DOHH2 (cell line): ENCODE results near the gene STRAP.

Experiments used
- H3F3A ChIP-seq: fragments of 200-600 bp; sonication (generic), shearing (Covaris generic); 2 replicates; pipeline ENCODE4 v1.6.0; 2016; ENCODE audit warnings: antibody characterized with exemption, mild to moderate bottlenecking; ENCODE audit not compliant: control insufficient read depth, insufficient read depth
- H3K27ac ChIP-seq: fragments of 200-600 bp; sonication (generic); 2 replicates; pipeline ENCODE4 v1.5.1; 2014; ENCODE audit warnings: low read depth, mild to moderate bottlenecking, low read length, moderate library complexity
- H3K27me3 ChIP-seq: fragments of 200-600 bp; sonication (generic); 2 replicates; pipeline ENCODE4 v1.6.1; 2014; ENCODE audit warnings: mild to moderate bottlenecking, low read length, mixed read lengths; ENCODE audit not compliant: control insufficient read depth
- H3K36me3 ChIP-seq: fragments of 200-600 bp; sonication (generic); 2 replicates; pipeline ENCODE4 v1.6.1; 2014; ENCODE audit warnings: mild to moderate bottlenecking, low read length, moderate library complexity, mixed read lengths; ENCODE audit not compliant: control insufficient read depth
- H3K4me1 ChIP-seq: fragments of 200-600 bp; sonication (generic); 2 replicates; pipeline ENCODE4 v1.6.1; 2014; ENCODE audit warnings: mild to moderate bottlenecking, low read length, mixed read lengths; ENCODE audit not compliant: control insufficient read depth
- H3K4me2 ChIP-seq: fragments of 200-600 bp; sonication (generic); 2 replicates; pipeline ENCODE4 v1.6.0; 2014; ENCODE audit warnings: mild to moderate bottlenecking, low read length, moderate library complexity
- H3K4me3 ChIP-seq: fragments of 200-600 bp; sonication (generic); 2 replicates; pipeline ENCODE4 v1.5.1; 2014; ENCODE audit warnings: mild to moderate bottlenecking, low read length, mixed read lengths
- H3K79me2 ChIP-seq: fragments of 200-600 bp; sonication (generic); 2 replicates; pipeline ENCODE4 v1.6.1; 2014; ENCODE audit warnings: mild to moderate bottlenecking, low read length, mixed read lengths; ENCODE audit not compliant: control insufficient read depth
- H3K9me2 ChIP-seq: fragments of 200-600 bp; sonication (generic); replicated peaks from 2 replicates; pipeline ENCODE4 v1.6.1; 2014; ENCODE audit warnings: mild to moderate bottlenecking, low read length, mixed read lengths; ENCODE audit not compliant: control insufficient read depth
- H3K9me3 ChIP-seq: fragments of 200-600 bp; sonication (generic); 2 replicates; pipeline ENCODE4 v1.6.1; 2014; ENCODE audit warnings: antibody characterized with exemption, low read length, mixed read lengths; ENCODE audit not compliant: control insufficient read depth, insufficient read depth
- H4K20me1 ChIP-seq: fragments of 200-600 bp; sonication (generic); 2 replicates; pipeline ENCODE4 v1.6.0; 2014; ENCODE audit warnings: low read depth, mild to moderate bottlenecking, antibody characterized with exemption, low read length, moderate library complexity; ENCODE audit not compliant: control insufficient read depth, insufficient read depth
- EZH2phosphoT487 ChIP-seq: fragments of 200-600 bp; sonication (generic); IDR thresholded peaks from 2 replicates; pipeline ENCODE4 v1.6.1; 2017; ENCODE audit warnings: borderline replicate concordance, mild to moderate bottlenecking, antibody characterized with exemption, low read length, moderate library complexity, mixed read lengths
- TF ChIP-seq, protein P1 (sequence below): fragments of 200-600 bp; sonication (generic); IDR thresholded peaks from one replicate; pipeline ENCODE4 v1.5.1; 2014; ENCODE audit warnings: antibody characterized with exemption, mild to moderate bottlenecking, low read depth, low read length; ENCODE audit not compliant: poor library complexity, severe bottlenecking

Gene STRAP

DNA sequence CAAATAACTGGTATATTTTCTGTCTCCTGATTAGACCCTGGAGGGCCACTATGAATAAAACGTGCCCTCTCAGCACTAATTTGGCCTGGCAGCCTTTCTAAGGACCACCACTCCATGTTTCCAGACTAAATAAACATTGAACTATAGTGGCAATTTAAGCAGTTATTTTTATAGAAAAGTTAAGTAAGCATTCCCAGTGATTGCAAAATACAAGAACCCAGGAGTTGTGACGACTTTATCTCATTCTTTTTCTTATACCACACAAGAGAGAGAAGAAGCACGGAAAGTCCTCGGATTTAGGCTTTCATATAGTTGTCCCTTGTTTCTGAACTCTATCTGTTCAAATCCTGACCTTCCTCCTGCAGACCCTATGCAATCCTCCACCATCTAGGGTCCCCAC is 23.1 kb upstream of the STRAP start:
- TF ChIP-seq, protein P1, sequence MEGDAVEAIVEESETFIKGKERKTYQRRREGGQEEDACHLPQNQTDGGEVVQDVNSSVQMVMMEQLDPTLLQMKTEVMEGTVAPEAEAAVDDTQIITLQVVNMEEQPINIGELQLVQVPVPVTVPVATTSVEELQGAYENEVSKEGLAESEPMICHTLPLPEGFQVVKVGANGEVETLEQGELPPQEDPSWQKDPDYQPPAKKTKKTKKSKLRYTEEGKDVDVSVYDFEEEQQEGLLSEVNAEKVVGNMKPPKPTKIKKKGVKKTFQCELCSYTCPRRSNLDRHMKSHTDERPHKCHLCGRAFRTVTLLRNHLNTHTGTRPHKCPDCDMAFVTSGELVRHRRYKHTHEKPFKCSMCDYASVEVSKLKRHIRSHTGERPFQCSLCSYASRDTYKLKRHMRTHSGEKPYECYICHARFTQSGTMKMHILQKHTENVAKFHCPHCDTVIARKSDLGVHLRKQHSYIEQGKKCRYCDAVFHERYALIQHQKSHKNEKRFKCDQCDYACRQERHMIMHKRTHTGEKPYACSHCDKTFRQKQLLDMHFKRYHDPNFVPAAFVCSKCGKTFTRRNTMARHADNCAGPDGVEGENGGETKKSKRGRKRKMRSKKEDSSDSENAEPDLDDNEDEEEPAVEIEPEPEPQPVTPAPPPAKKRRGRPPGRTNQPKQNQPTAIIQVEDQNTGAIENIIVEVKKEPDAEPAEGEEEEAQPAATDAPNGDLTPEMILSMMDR = no peak
- no peak for TF ChIP-seq EZH2phosphoT487

DNA sequence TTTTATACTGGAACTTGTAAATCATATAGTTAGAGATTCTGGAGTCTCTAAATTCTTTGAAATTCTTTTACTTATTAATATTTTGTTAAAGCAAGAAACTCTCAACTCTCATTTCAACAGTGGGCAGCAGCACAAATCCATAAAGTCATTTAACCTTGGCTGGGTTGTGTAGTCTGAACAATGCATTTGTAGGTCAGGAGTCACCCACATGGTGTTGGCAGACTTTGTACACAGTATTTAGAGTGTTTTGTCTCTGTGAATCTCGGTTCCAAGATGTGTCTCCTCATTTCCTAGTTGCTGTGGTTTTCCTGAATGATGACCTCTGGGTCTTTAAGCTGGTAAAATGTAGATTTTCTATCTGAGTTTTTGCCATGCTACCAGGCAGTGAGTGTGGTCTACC is 20.8 kb upstream of the STRAP start:
- Histone ChIP-seq H3K79me2 (no peaks in the 10 kb centered on the region), H3K4me1 (peaks cover 11% of the 10 kb centered on the region), H3K9me2 (no peaks in the 10 kb centered on the region), H3K27me3 (no peaks in the 10 kb centered on the region), H3K9me3 (no peaks in the 10 kb centered on the region), H3K27ac (no peak overlapping the region), H3K4me2 (no peak overlapping the region), H3K4me3 (no peak overlapping the region), H4K20me1 (no peaks in the 10 kb centered on the region), H3F3A (no peaks in the 10 kb centered on the region), H3K36me3 (no peaks in the 10 kb centered on the region)
- no peak for TF ChIP-seq EZH2phosphoT487
- TF ChIP-seq, protein P1 = no peak

More for the DNA sequence above, 23.1 kb upstream of the STRAP start:
- Histone ChIP-seq H3K4me3 (no peak overlapping the region), H3F3A (no peaks in the 10 kb centered on the region), H3K79me2 (no peaks in the 10 kb centered on the region), H3K36me3 (no peaks in the 10 kb centered on the region), H4K20me1 (no peaks in the 10 kb centered on the region), H3K27me3 (no peaks in the 10 kb centered on the region), H3K4me1 (peaks cover 9% of the 10 kb centered on the region), H3K9me3 (no peaks in the 10 kb centered on the region), H3K9me2 (no peaks in the 10 kb centered on the region), H3K27ac (no peak overlapping the region), H3K4me2 (no peak overlapping the region)

DNA sequence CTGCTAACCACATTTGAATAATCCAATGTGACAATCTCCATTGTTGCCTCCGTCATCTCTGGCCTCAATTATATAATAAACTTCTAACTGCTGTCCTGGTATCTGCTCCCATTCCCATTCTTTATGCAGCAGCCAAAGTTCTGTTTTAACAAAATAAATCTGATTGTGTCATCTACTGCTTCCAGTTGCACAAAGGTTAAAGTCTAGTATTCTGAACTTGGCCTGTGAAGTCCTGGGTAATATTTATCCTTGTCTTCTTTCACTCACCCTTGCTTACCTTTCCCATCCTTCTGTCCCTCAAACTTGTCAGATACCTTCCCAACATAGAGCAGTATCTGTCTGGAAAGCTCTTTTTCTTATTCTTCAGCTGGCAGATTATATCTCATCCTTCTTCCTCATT is 19.3 kb upstream of the STRAP start:
- H3F3A ChIP-seq = no peaks in the 10 kb centered on the region
- no peak overlapping the region for H3K27ac ChIP-seq
- TF ChIP-seq, protein P1 = no peak
- no peak for TF ChIP-seq EZH2phosphoT487
- no peak overlapping the region for H3K4me2 ChIP-seq
- no peaks in the 10 kb centered on the region for H3K27me3 ChIP-seq
- no peaks in the 10 kb centered on the region for H3K36me3 ChIP-seq
- H3K9me3 ChIP-seq = no peaks in the 10 kb centered on the region
- H4K20me1 ChIP-seq = no peaks in the 10 kb centered on the region
- H3K9me2 ChIP-seq = no peaks in the 10 kb centered on the region
- no peak overlapping the region for H3K4me3 ChIP-seq
- H3K4me1 ChIP-seq = peaks cover 11% of the 10 kb centered on the region
- no peaks in the 10 kb centered on the region for H3K79me2 ChIP-seq

DNA sequence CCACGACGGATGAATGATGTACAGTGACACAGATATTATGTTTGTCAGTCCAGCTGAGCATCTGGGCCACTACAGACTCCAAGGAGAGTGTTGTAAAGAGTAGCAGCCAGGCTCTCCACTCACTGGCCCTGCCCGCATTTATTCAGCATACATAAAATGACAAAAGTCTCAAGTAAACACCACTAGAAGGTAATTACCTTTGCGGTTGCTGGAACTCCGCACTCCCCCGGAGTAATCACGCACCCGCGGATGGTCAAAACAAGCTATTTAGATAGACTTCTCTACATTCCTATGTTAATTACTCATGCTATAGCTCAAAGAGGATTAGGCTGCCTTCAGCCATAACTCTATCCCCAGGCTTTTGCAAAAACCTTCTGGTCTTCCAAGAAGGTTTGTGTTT is 18.8 kb upstream of the STRAP start:
- TF ChIP-seq, protein P1 = no peak
- TF ChIP-seq EZH2phosphoT487 = no peak
- Histone ChIP-seq H3K27me3 (no peaks in the 10 kb centered on the region), H3K4me2 (no peak overlapping the region)

More for the DNA sequence above, 18.8 kb upstream of the STRAP start:
- Histone ChIP-seq H3F3A (no peaks in the 10 kb centered on the region), H3K79me2 (no peaks in the 10 kb centered on the region), H3K9me2 (no peaks in the 10 kb centered on the region), H3K27ac (no peak overlapping the region), H4K20me1 (no peaks in the 10 kb centered on the region), H3K9me3 (no peaks in the 10 kb centered on the region), H3K4me3 (no peak overlapping the region), H3K36me3 (no peaks in the 10 kb centered on the region), H3K4me1 (peaks cover 11% of the 10 kb centered on the region)
